HG03196 (cell line): Measurements from ENCODE around the gene EIF4B.
"Not testable (repeated sequence)": the region's sequence is repeated elsewhere in the genome, so short reads cannot be mapped to it uniquely, and the experiment has no call there.

Experiments used
- ATAC-seq: cut with Tn5 transposase; IDR thresholded peaks from one replicate; pipeline ENCODE4 v1.9.1; 2021; ENCODE audit not compliant: unreplicated experiment

EIF4B gene

GRCh38 chr12:52992699-52993557 lies 13.3 kb upstream of the EIF4B start:
- ATAC-seq, result no peak

GRCh38 chr12:52993558-52993869 lies 12.7 kb upstream of the EIF4B start:
- ATAC-seq, result no peak

DNA sequence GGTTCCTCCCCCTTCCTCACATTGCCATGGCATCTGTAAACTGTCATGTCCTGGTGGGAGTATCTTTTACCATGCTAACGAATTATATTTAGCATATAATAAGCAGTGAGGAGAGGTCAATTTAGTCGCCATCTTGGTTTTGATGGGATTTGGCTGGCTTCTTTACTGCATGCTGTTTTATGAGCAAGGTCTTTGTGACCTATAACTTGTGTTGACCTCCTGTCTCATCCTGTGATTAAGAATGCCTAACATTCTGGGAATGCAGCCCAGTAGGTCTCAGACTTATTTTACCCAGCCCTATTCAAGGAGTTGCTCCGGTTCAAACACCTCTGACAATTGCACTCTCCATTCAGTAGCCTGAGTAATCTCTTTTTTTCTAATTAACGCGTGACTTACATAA lies 2.1 kb upstream of the EIF4B start:
- no peak for ATAC-seq

GRCh38 chr12:53004582-53004981 lies 1.7 kb upstream of the EIF4B start:
- ATAC-seq, result no peak

- no peak for ATAC-seq
Observed at GRCh38 chr12:53005215-53005985, 856 bp upstream of the EIF4B start.

DNA sequence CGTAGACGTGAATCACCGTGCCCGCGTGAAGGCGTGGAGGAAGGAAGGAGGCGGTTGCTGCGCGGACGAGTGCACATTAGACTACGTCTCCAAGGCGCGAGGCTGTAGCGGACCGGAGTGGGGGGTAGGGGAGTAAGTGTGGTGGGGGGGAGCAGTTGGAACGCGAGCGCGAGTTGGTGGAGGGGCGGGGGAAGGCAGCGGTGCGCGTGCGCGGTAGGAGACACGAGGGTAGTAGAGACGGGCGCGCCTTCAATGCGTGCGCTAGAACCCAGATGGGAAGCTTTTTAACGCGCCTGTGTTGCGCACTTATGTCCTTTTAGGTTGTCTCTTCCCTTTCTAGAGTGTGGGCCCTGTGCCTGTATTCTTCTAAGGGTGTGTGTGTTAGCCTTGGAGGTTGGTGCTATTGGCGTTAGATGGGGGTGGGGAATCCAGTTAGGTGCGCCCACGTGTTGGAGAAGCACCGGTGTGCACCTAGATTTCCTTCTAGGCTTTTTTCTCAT lies 604 bp downstream of the EIF4B start:
- no peak for ATAC-seq

DNA sequence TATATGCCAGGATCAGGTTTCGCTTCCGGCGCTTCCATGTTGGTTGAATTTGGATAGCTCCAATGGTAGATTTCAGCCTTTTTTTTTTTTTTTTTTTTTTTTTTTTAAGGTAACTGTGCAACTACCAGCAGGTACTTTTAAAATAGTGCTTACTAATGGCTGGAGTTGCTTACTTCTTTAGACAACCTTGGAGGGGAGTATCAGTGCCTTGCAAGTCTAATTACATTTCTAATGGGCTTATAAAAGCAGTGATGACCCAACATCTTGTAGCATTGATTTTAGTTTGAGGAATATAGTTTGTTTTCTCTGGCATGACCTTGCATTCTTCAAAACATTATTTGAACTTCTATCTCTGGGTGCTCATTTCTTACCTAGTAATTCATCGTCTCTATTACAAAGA lies 1.1 kb downstream of the EIF4B start:
- ATAC-seq, result no peak

GRCh38 chr12:53008760-53009159 lies 2.5 kb downstream of the EIF4B start:
- not testable (repeated sequence) for ATAC-seq

DNA sequence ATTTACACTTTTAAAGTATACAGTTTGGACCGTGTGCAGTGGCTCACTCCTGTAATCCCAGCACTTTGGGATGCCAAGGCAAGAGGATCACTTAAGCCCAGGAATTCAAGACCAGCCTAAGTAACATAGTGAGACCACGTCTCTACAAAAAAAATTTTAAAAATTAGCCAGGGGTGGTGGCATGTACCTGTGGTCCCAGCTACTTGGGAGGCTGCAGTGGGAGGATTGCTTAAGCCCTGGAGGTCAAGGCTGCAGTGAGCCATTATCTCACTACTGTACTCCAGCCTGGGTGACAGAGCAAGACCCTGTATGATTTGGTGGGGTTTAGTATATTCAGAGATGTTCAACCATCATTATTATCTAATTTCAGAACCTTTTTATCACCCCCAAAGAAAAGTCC lies 4.7 kb downstream of the EIF4B start:
- no peak for ATAC-seq

DNA sequence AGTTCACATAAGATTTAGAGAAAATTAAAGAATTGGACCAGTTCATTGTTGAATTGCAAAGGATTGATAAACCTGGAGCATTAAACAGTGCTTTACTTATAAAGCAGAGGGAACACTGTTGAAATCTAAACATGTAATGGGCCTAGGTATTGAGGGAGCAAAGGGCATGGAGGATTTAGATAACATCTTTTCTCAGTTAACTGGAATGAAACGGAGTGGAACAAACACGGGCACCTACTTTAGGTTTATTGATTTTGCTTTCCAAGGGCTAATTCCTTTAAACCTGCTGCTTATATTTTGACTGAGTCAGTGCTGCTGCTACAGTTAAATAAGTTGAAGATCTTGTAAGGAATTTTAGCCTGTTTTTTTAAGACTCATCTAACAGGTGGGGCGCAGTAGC lies 5.6 kb downstream of the EIF4B start:
- no peak for ATAC-seq

- ATAC-seq, result no peak
Observed at GRCh38 chr12:53012928-53013327, 6.7 kb downstream of the EIF4B start.

- no peak for ATAC-seq
Observed at GRCh38 chr12:53014709-53015108, 8.5 kb downstream of the EIF4B start.

- ATAC-seq, result no peak
Observed at GRCh38 chr12:53025250-53025649, 19.0 kb downstream of the EIF4B start.

DNA sequence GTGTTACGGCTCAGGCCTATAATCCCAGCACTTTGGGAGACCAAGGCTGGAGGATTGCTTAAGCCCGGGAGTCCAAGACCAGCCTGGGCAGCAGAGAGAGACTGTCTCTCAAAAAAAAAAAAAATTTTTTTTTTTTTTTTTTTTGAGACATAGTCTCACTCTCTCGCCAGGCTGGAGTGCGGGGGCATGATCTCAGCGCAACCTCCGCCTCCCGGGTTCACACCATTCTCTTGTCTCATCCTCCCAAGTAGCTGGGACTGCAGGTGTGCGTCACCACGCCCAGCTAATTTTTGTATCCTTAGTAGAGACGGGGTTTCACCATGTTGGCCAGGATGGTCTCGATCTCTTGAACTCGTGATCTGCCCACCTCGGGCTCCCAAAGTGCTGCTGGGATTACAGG lies 20.8 kb downstream of the EIF4B start:
- not testable (repeated sequence) for ATAC-seq

DNA sequence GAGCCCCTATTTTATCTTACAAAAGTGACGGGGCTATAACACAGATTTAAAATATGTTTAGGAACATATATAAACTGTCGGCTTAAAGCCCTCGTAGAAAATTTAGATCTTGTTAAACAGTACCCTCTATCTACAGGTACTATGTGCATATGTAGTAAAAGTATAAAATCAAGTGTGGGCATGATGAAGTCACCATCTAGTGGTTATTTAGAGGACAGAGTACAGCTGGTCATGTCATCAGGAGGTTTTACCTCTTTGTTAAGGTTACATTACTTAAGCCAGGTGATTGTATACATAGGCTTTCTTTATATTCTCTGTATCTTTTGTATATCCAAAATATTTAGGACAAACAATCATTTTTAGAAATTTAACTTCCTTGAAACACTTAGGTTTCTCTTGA lies 25.4 kb downstream of the EIF4B start:
- no peak for ATAC-seq

- ATAC-seq, result not testable (repeated sequence)
Observed at GRCh38 chr12:53033832-53034231, 27.6 kb downstream of the EIF4B start.

DNA sequence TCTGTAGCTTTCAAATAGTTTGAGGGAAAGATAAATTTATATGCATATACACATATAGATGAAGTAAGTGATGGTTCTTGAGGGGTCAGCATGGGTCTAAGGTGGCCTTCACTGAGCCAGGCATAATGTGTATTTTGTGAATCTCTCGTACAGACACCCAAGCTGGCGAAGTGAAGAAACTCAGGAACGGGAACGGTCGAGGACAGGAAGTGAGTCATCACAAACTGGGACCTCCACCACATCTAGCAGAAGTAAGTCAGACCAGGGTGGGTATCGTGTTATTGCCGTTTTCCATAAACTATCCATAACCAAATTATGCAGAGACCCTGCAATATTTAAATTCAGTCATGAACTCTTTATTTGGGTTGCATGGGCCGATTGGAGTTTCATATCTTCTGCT lies 28.2 kb downstream of the EIF4B start:
- ATAC-seq, result no peak

DNA sequence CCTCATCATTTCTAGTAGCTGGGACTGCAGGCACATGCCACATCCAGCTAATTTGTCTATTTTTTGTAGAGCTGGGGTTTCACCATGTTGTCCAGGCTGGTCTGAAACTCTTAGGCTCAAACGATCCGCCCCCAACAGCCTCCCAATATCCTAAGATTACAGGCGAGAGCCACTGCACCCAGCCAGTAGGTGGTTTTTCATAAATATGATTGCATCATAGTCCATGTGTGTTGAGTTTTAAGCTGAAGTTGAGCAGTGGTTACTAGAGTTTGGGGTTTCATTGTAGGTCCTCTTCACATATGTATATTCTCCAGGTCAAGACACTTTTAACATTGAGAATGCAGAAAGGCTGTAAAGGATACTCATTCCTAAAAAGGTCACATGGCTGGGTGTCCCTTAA lies 30.5 kb downstream of the EIF4B start:
- no peak for ATAC-seq

- no peak for ATAC-seq
Observed at GRCh38 chr12:53039851-53040250, 33.6 kb downstream of the EIF4B start.

- no peak for ATAC-seq
Observed at GRCh38 chr12:53042607-53043454, 36.6 kb downstream of the EIF4B start.

DNA sequence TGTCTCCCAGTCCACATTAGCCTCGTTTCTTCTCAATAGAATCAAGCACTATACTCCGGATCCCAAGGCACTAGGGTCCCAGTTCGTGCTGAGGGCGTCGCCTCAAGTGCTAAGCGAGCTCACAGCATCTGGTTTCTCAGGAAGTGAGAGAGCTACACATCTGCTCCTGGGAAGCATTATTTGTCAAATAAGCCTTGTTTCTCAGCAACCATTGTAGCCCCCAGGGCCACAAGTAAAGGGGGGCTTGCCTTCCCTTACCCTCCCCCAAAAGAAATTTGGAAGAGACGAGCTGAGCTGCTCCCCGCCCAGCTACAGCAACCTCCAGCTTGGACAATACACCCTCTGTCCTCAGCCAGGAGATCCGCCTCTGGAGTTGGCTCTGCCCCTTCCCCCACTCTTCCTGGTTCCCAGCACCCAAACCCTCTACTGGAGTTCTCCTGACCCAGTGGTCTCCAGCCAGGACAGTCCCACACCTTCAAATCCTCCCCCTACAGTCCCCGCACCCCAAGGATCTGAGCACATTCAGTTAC lies 37.9 kb downstream of the EIF4B start:
- no peak for ATAC-seq
